Thyroid gland (tissue), 4 donors: Measurements from ENCODE around the gene AIM2.

Experiments
- POLR2A ChIP-seq, 2 donors: fragments of 450-650 bp; IDR thresholded peaks; one replicate each; pipeline ENCODE4 v1.6.1; 2017; ENCODE audit warnings: antibody characterized with exemption in 2 of 2, mild to moderate bottlenecking in 2 of 2, moderate library complexity in 1 of 2
- TF ChIP-seq, protein P1 (sequence below), 6 experiments: fragments of 200-600 bp in 3 of 6; fragments of 450-650 bp in 3 of 6; sonication (generic) in 3 of 6; IDR thresholded peaks; one replicate each; pipeline ENCODE4 v1.5.1; 2016 to 2019; ENCODE audit warnings: antibody characterized with exemption in 6 of 6, mild to moderate bottlenecking in 2 of 6, inconsistent platforms in 1 of 6, moderate library complexity in 1 of 6

DNA sequence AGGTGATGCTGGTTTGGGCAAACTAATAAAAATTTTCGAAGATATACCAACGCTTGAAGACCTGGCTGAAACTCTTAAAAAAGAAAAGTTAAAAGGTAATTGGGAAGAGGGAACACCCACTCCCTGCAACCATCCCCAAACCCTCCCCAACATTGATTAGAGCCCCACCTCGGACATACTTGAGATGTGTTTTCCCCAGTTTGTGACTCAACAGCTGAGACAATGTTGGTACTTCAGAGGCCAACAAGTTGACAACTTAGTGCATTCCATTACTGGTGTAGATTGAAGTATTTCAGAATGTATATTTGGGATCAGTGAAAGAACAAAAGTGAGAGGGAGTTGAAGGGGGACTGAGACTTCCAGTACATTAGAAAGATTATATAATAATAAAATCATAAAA is 61.7 kb downstream of the AIM2 start:
- TF ChIP-seq, protein P1, sequence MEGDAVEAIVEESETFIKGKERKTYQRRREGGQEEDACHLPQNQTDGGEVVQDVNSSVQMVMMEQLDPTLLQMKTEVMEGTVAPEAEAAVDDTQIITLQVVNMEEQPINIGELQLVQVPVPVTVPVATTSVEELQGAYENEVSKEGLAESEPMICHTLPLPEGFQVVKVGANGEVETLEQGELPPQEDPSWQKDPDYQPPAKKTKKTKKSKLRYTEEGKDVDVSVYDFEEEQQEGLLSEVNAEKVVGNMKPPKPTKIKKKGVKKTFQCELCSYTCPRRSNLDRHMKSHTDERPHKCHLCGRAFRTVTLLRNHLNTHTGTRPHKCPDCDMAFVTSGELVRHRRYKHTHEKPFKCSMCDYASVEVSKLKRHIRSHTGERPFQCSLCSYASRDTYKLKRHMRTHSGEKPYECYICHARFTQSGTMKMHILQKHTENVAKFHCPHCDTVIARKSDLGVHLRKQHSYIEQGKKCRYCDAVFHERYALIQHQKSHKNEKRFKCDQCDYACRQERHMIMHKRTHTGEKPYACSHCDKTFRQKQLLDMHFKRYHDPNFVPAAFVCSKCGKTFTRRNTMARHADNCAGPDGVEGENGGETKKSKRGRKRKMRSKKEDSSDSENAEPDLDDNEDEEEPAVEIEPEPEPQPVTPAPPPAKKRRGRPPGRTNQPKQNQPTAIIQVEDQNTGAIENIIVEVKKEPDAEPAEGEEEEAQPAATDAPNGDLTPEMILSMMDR (IDR thresholded peaks at IDR 0.05) = no peak
- TF ChIP-seq POLR2A (IDR thresholded peaks at IDR 0.05) = no peak
